Measurements from ENCODE around the gene COL5A1. TPM values are rescaled to one million over a fixed set of nuclear protein-coding genes. Genes with fewer than 3 reads are reported as not detected.

Gene COL5A1
- total RNA-seq, 2 experiments from 2014 or later = 0.23 to 0.24 TPM

GRCh38 chr9:134809826-134810225 is 168.2 kb downstream of the COL5A1 start:
- no peak for DNase-seq
- H3K4me3 Mint-ChIP-seq = no peak overlapping the region
- H3K4me1 Mint-ChIP-seq = no peaks in the 10 kb centered on the region
- no peak overlapping the region for H3K27ac Mint-ChIP-seq
- H3K36me3 Mint-ChIP-seq = no peaks in the 10 kb centered on the region
- no peaks in the 10 kb centered on the region for H3K9me3 Mint-ChIP-seq
- H3K27me3 Mint-ChIP-seq = no peaks in the 10 kb centered on the region

GRCh38 chr9:134811079-134811672 is 169.6 kb downstream of the COL5A1 start:
- no peak overlapping the region for H3K4me3 Mint-ChIP-seq

DNA sequence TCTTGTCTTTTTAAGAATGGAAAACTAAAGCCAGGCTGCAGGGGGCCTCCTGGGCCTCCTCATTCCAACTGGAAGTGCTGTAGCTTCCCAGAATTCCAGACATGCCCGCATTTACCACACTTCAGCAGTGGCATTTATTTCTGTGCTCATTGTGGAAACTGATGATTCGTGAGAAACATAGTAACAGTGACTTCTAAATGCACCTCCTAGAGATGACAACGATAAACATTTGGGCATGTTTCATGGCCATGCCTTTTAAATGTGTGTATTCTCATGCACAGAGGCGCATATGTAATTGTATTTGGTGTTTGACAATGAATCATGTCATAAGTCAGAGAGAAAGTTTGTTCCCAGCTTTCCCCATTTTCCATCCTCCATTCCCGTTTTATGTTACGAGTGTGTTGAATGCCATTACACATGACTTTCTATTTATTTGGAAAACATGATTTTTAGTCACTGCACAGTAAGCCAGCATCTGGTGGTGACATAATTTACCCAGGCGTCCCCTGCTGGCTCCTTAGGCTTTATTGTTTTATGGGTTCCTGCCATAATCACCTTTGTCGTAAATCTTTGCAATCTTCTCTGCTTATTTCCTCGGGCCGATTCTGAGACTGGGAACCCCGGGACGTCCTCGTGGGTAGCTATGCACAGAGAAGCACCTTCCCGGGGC is 170.2 kb downstream of the COL5A1 start:
- Mint-ChIP-seq H3K4me3 (no peak overlapping the region), H3K4me1 (no peaks in the 10 kb centered on the region), H3K9me3 (no peaks in the 10 kb centered on the region), H3K36me3 (no peaks in the 10 kb centered on the region), H3K27me3 (no peaks in the 10 kb centered on the region), H3K27ac (no peak overlapping the region)
- no peak for DNase-seq

More at GRCh38 chr9:134811079-134811672, 169.6 kb downstream of the COL5A1 start:
- Mint-ChIP-seq H3K27me3 (no peaks in the 10 kb centered on the region), H3K27ac (no peak overlapping the region), H3K9me3 (no peaks in the 10 kb centered on the region), H3K36me3 (no peaks in the 10 kb centered on the region), H3K4me1 (no peaks in the 10 kb centered on the region)
- no peak for DNase-seq

DNA sequence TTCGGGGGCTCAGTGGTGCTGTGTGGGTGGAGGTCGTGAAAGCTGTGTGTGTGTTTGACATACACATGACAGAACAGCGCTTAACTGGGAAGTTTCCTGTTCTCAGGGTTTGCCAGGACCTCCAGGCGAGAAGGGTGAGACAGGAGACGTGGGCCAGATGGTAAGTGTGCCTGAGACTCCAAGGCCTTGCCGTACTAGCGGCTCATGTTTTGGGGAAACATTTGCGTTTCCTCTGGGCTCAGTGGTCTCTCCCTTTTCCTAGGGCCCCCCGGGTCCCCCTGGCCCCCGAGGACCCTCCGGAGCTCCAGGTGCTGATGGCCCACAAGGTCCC is 170.7 kb downstream of the COL5A1 start:
- no peaks in the 10 kb centered on the region for H3K9me3 Mint-ChIP-seq
- no peak overlapping the region for H3K4me3 Mint-ChIP-seq
- H3K4me1 Mint-ChIP-seq = no peaks in the 10 kb centered on the region
- H3K27me3 Mint-ChIP-seq = no peaks in the 10 kb centered on the region
- H3K27ac Mint-ChIP-seq = no peak overlapping the region
- no peaks in the 10 kb centered on the region for H3K36me3 Mint-ChIP-seq
- no peak for DNase-seq

GRCh38 chr9:134813841-134814240 is 172.2 kb downstream of the COL5A1 start:
- no peaks in the 10 kb centered on the region for H3K9me3 Mint-ChIP-seq
- no peaks in the 10 kb centered on the region for H3K36me3 Mint-ChIP-seq
- no peaks in the 10 kb centered on the region for H3K27me3 Mint-ChIP-seq
- DNase-seq = no peak
- H3K4me1 Mint-ChIP-seq = no peaks in the 10 kb centered on the region
- H3K4me3 Mint-ChIP-seq = no peak overlapping the region
- no peak overlapping the region for H3K27ac Mint-ChIP-seq

GRCh38 chr9:134814598-134815215 is 173.1 kb downstream of the COL5A1 start:
- Mint-ChIP-seq H3K4me1 (no peaks in the 10 kb centered on the region), H3K9me3 (no peaks in the 10 kb centered on the region), H3K4me3 (no peak overlapping the region), H3K27me3 (no peaks in the 10 kb centered on the region), H3K27ac (no peak overlapping the region), H3K36me3 (no peaks in the 10 kb centered on the region)
- no peak for DNase-seq

- no peaks in the 10 kb centered on the region for H3K9me3 Mint-ChIP-seq
- no peak overlapping the region for H3K27ac Mint-ChIP-seq
- H3K27me3 Mint-ChIP-seq = no peaks in the 10 kb centered on the region
- no peaks in the 10 kb centered on the region for H3K36me3 Mint-ChIP-seq
- no peak for DNase-seq
- H3K4me3 Mint-ChIP-seq = no peak overlapping the region
- no peaks in the 10 kb centered on the region for H3K4me1 Mint-ChIP-seq
Measured at GRCh38 chr9:134815435-134816214, 174.0 kb downstream of the COL5A1 start.

- DNase-seq = no peak
- Mint-ChIP-seq H3K36me3 (no peaks in the 10 kb centered on the region), H3K27ac (no peak overlapping the region), H3K4me3 (no peak overlapping the region), H3K27me3 (no peaks in the 10 kb centered on the region), H3K9me3 (no peaks in the 10 kb centered on the region), H3K4me1 (no peaks in the 10 kb centered on the region)
Measured at GRCh38 chr9:134816264-134816663, 174.7 kb downstream of the COL5A1 start.

- no peaks in the 10 kb centered on the region for H3K36me3 Mint-ChIP-seq
- no peak overlapping the region for H3K27ac Mint-ChIP-seq
- H3K4me3 Mint-ChIP-seq = no peak overlapping the region
- no peaks in the 10 kb centered on the region for H3K9me3 Mint-ChIP-seq
- no peaks in the 10 kb centered on the region for H3K4me1 Mint-ChIP-seq
- no peak for DNase-seq
- H3K27me3 Mint-ChIP-seq = no peaks in the 10 kb centered on the region
Measured at GRCh38 chr9:134818000-134818568, 176.5 kb downstream of the COL5A1 start.

DNA sequence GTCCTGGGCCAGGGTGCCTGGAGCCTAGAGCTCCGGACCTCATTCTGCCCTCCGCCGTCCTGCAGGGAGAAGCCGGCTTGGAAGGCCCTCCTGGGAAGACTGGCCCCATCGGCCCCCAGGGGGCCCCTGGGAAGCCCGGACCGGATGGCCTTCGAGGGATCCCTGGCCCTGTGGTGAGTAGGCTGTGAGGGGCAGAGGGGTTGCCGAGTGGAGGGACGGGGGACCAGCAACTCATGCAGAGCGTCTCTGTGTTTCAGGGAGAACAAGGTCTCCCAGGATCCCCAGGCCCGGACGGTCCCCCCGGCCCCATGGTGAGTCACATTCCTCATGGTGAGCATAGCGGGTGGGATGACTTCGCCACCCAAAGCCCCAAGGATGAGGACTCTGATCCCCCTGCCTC is 177.0 kb downstream of the COL5A1 start:
- Mint-ChIP-seq H3K36me3 (no peaks in the 10 kb centered on the region), H3K4me3 (no peak overlapping the region), H3K4me1 (no peaks in the 10 kb centered on the region), H3K27ac (no peak overlapping the region), H3K9me3 (no peaks in the 10 kb centered on the region), H3K27me3 (no peaks in the 10 kb centered on the region)
- no peak for DNase-seq

- no peak for DNase-seq
- no peaks in the 10 kb centered on the region for H3K27me3 Mint-ChIP-seq
- no peaks in the 10 kb centered on the region for H3K4me1 Mint-ChIP-seq
- no peaks in the 10 kb centered on the region for H3K36me3 Mint-ChIP-seq
- no peak overlapping the region for H3K27ac Mint-ChIP-seq
- no peak overlapping the region for H3K4me3 Mint-ChIP-seq
- H3K9me3 Mint-ChIP-seq = no peaks in the 10 kb centered on the region
Measured at GRCh38 chr9:134820901-134821300, 179.3 kb downstream of the COL5A1 start.

DNA sequence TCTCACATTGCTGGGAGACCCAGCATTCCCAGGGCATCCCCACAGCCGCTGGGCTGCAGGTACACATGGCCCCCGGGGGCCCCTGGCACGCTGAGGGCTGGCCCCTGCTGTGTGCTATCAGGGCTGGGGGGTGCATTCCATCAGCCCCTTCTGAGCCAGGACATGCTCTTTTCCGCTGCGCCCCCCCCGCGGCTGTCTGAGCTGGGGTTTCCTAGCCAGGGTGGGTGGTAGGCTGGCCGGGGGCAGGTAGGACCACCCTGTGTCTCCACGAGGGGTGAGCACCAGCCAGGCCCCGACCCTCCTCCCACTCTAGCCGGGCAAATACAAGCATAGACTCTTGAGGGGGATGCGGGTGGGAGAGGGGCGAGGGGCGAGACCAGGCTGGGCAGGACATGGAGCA is 180.9 kb downstream of the COL5A1 start:
- no peak overlapping the region for H3K27ac Mint-ChIP-seq
- no peaks in the 10 kb centered on the region for H3K36me3 Mint-ChIP-seq
- no peaks in the 10 kb centered on the region for H3K4me1 Mint-ChIP-seq
- H3K4me3 Mint-ChIP-seq = no peak overlapping the region
- H3K9me3 Mint-ChIP-seq = no peaks in the 10 kb centered on the region
- no peaks in the 10 kb centered on the region for H3K27me3 Mint-ChIP-seq
- no peak for DNase-seq

DNA sequence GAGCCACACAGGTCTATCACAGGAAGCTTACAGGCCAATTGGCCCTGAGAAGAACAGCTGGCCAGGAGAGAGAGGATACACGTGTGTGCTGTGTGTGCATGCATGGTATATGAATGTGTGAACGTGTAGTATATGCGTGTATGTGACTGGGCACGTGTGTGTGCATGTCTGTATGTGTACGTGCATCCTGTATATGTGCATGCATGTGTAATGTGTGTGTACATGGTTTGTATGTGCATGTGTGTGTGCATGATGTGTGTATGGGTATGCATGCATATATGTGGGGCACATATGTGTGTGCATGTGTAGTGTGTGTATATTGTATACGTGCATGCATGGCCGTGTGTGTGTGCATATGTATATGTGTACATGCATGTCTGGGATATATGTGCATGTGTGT is 182.0 kb downstream of the COL5A1 start:
- H3K4me1 Mint-ChIP-seq = no peaks in the 10 kb centered on the region
- no peaks in the 10 kb centered on the region for H3K27me3 Mint-ChIP-seq
- no peak for DNase-seq
- no peaks in the 10 kb centered on the region for H3K9me3 Mint-ChIP-seq
- H3K4me3 Mint-ChIP-seq = no peak overlapping the region
- no peak overlapping the region for H3K27ac Mint-ChIP-seq
- no peaks in the 10 kb centered on the region for H3K36me3 Mint-ChIP-seq

GRCh38 chr9:134824583-134824982 is 183.0 kb downstream of the COL5A1 start:
- Mint-ChIP-seq H3K4me3 (no peak overlapping the region), H3K27ac (no peak overlapping the region), H3K27me3 (no peaks in the 10 kb centered on the region), H3K36me3 (no peaks in the 10 kb centered on the region), H3K4me1 (no peaks in the 10 kb centered on the region), H3K9me3 (no peaks in the 10 kb centered on the region)
- no peak for DNase-seq

GRCh38 chr9:134825025-134825424 is 183.4 kb downstream of the COL5A1 start:
- Mint-ChIP-seq H3K27ac (no peak overlapping the region), H3K9me3 (no peaks in the 10 kb centered on the region), H3K27me3 (no peaks in the 10 kb centered on the region), H3K4me1 (no peaks in the 10 kb centered on the region), H3K4me3 (no peak overlapping the region), H3K36me3 (no peaks in the 10 kb centered on the region)
- no peak for DNase-seq
